Osteocyte (in vitro differentiated cells): ENCODE measurements around the gene TAF1C. TPM values are rescaled to one million over a fixed set of nuclear protein-coding genes. Genes with fewer than 3 reads are reported as not detected.

Experiments used
- DNase-seq: peaks from one replicate; pipeline ENCODE4 v3.0.0; 2021; ENCODE audit warnings: mixed read lengths; ENCODE audit not compliant: unreplicated experiment; ENCODE audit errors: extremely low spot score
- H3K27ac Mint-ChIP-seq: one replicate; pipeline ENCODE4 v1.8.0; 2021; ENCODE audit warnings: mild to moderate bottlenecking, mixed read lengths; ENCODE audit not compliant: unreplicated experiment
- H3K27me3 Mint-ChIP-seq: one replicate; pipeline ENCODE4 v1.8.0; 2021; ENCODE audit warnings: mixed read lengths; ENCODE audit not compliant: unreplicated experiment
- H3K36me3 Mint-ChIP-seq: one replicate; pipeline ENCODE4 v1.8.0; 2021; ENCODE audit warnings: mixed read lengths; ENCODE audit not compliant: unreplicated experiment
- H3K4me1 Mint-ChIP-seq: one replicate; pipeline ENCODE4 v1.8.0; 2021; ENCODE audit warnings: mixed read lengths; ENCODE audit not compliant: unreplicated experiment
- H3K4me3 Mint-ChIP-seq: one replicate; pipeline ENCODE4 v1.8.0; 2021; ENCODE audit warnings: mild to moderate bottlenecking, moderate library complexity, mixed read lengths; ENCODE audit not compliant: unreplicated experiment
- H3K9me3 Mint-ChIP-seq: one replicate; pipeline ENCODE4 v1.8.0; 2021; ENCODE audit warnings: mixed read lengths; ENCODE audit not compliant: unreplicated experiment
- long read RNA-seq: library from polyadenylated mRNA; unstranded; transcript quantifications from one replicate; pipeline ENCODE4 v2.0.0, GENCODE V29; 2021
- total RNA-seq: library from RNA; stranded (reverse); gene quantifications from 2 replicates; pipeline ENCODE4 v1.2.1, GENCODE V29; 2021
- TF ChIP-seq, protein P1 (sequence below): fragments of 200-600 bp; sonication (generic); IDR thresholded peaks from 2 replicates; pipeline ENCODE4 v1.5.0; 2021; ENCODE audit warnings: antibody characterized with exemption, mild to moderate bottlenecking, moderate library complexity

The TAF1C gene
- 46.1 and 47.9 TPM in 2 replicates for total RNA-seq
- long read RNA-seq, partial matches to known transcripts, result 0 of 2 reads
- long read RNA-seq, other reads (novel, unspliced or antisense), result 2 of 2 reads

GRCh38 chr16:84186685-84187437, at the start of gene TAF1C:
TSS of gene TAF1C (minus strand) at chr16:84187057. CDS start at chr16:84184988, 2,069 bp downstream.
- Mint-ChIP-seq H3K27ac (peak within 1 kb of the TSS; percentile 72), H3K27me3 (peaks cover 2% of the 10 kb centered on the region), H3K4me3 (peak within 1 kb of the TSS; percentile 90), H3K9me3 (no peaks in the 10 kb centered on the region), H3K36me3 (peaks cover 7% of the 10 kb centered on the region), H3K4me1 (peaks cover 17% of the 10 kb centered on the region)
- DNase-seq, result peak; percentile 97
- TF ChIP-seq, protein P1, sequence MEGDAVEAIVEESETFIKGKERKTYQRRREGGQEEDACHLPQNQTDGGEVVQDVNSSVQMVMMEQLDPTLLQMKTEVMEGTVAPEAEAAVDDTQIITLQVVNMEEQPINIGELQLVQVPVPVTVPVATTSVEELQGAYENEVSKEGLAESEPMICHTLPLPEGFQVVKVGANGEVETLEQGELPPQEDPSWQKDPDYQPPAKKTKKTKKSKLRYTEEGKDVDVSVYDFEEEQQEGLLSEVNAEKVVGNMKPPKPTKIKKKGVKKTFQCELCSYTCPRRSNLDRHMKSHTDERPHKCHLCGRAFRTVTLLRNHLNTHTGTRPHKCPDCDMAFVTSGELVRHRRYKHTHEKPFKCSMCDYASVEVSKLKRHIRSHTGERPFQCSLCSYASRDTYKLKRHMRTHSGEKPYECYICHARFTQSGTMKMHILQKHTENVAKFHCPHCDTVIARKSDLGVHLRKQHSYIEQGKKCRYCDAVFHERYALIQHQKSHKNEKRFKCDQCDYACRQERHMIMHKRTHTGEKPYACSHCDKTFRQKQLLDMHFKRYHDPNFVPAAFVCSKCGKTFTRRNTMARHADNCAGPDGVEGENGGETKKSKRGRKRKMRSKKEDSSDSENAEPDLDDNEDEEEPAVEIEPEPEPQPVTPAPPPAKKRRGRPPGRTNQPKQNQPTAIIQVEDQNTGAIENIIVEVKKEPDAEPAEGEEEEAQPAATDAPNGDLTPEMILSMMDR, result peak; percentile 96

DNA sequence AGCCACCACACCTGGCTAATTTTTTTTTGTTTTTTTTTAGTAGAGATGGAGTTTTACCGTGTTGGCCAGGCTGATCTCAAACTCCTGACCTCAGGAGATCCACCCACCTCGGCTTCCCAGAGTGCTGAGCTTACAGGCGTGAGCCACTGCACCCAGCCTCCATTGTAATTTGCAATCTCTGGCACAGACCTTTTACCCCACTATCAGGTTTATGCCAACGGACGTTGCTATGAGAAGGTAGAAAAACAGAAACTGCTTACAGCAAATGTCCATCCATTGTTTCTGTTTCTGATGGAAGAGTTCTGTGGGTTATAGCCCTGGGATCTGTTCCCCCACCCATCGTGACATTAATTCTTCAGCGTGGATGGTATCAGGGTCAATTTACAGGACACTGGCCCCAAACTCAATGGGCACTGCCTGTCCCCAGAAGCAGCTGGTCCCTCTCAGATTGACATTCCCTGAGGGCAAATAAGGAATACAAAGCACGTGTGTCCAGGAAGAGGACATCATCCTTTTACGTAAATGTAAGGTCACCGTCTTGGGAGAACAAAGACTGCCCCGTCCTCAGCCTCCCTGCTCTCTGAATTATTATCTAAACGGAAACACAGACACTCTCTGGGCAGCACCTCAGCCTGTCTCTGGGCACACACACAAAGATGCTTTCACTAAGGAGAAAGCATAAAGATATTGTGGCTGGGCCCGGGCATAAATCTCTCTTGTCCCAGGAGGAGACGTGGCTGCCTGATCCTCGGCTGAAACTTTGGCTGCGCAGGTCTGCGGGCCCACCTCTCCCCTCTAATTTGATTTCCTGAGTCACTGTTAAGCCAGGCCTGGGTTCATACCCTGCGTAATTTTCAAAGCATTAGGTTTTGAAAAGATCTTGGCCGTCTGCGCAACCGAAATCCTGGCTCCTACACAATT, 47.7 kb upstream of the TAF1C start:
- H3K27ac Mint-ChIP-seq, result no peak overlapping the region
- H3K27me3 Mint-ChIP-seq, result peaks cover 78% of the 10 kb centered on the region

DNA sequence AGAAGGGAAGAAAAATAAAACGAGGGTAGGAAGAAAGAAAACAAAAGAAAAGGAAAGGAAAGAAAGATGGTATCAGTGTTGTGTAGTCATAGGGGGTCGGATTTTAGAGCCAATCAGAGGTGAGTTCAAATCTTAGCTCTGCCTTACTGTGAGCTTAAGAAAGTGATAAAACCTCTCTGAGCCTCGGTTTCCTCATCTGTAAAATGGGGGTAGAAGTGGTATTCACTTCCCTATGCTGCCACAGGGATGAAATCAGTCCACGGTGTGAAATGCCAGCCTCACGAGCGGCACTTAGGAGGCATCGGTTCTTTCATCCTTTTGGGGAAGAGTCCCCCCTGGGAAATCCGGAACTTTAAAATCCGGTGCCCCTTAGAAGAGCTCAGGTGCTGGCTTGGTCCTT, 46.9 kb upstream of the TAF1C start:
- no peaks in the 10 kb centered on the region for H3K9me3 Mint-ChIP-seq
- TF ChIP-seq, protein P1, result no peak
- peaks cover 71% of the 10 kb centered on the region for H3K27me3 Mint-ChIP-seq
- no peaks in the 10 kb centered on the region for H3K36me3 Mint-ChIP-seq
- no peak for DNase-seq
- H3K4me1 Mint-ChIP-seq, result peaks cover 7% of the 10 kb centered on the region
- no peak overlapping the region for H3K4me3 Mint-ChIP-seq
- H3K27ac Mint-ChIP-seq, result no peak overlapping the region

More for the DNA sequence above, 47.7 kb upstream of the TAF1C start:
- no peak for DNase-seq
- TF ChIP-seq, protein P1, result no peak
- no peaks in the 10 kb centered on the region for H3K4me1 Mint-ChIP-seq
- H3K9me3 Mint-ChIP-seq, result no peaks in the 10 kb centered on the region
- no peak overlapping the region for H3K4me3 Mint-ChIP-seq
- no peaks in the 10 kb centered on the region for H3K36me3 Mint-ChIP-seq

GRCh38 chr16:84232969-84233368, 46.1 kb upstream of the TAF1C start:
- Mint-ChIP-seq H3K36me3 (no peaks in the 10 kb centered on the region), H3K4me3 (no peak overlapping the region), H3K9me3 (no peaks in the 10 kb centered on the region), H3K27me3 (peaks cover 69% of the 10 kb centered on the region), H3K27ac (no peak overlapping the region), H3K4me1 (peaks cover 15% of the 10 kb centered on the region)
- no peak for DNase-seq
- TF ChIP-seq, protein P1, result no peak
